A549 (cell line): ENCODE data around the gene MDM1. TPM values are rescaled to one million over a fixed set of nuclear protein-coding genes. Genes with fewer than 3 reads are reported as not detected.

Experiments
- ATAC-seq, 2 experiments: fragments of 200-7000 bp in 1 of 2; fragments of >200 bp in 1 of 2; cut with Nextera tagmentation in 1 of 2; cut with Tn5 transposase in 1 of 2; 3 replicates each; pipeline versions ENCODE4 v1.8.0 to v1.9.1; 2018 to 2020; ENCODE audit warnings: mild to moderate bottlenecking in 1 of 2, moderate library complexity in 1 of 2
- CTCF ChIA-PET: fragments of 300-600 bp; sonication (Branson Sonifier 250); formaldehyde crosslinking; extraction: SDS; loops from one replicate; lab custom pipeline; 2021; ENCODE audit warnings: antibody characterized with exemption, inconsistent platforms; lab: Yijun Ruan, JAX
- POLR2A ChIA-PET: fragments of 350-600 bp; formaldehyde crosslinking; extraction: SDS; loops from one replicate; lab custom pipeline; 2021; ENCODE audit warnings: antibody characterized with exemption, inconsistent platforms; lab: Yijun Ruan, JAX
- DNase-seq, 2 experiments: peaks; one replicate each; pipeline versions ENCODE4 v3.0.0 to v3.0.0-alpha.2; 2011 to 2016; ENCODE audit warnings: low read depth in 1 of 2, low spot score in 1 of 2
- FAIRE-seq: peaks from 2 replicates; lab custom pipeline; 2011; peaks lifted over from hg19 to GRCh38; lab: Jason Lieb, UNC
- H3K27ac ChIP-seq, 2 experiments: fragments of >200 bp; sonication (Bioruptor Twin); formaldehyde crosslinking; 3 replicates each; pipeline ENCODE4 v1.5.1; 2016 to 2017
- H3K4me1 ChIP-seq: fragments of >200 bp; sonication (Bioruptor Twin); formaldehyde crosslinking; 3 replicates; pipeline ENCODE4 v1.6.1; 2016
- H3K4me2 ChIP-seq: fragments of >200 bp; sonication (Bioruptor Twin); formaldehyde crosslinking; 3 replicates; pipeline ENCODE4 v1.6.1; 2016
- H3K4me3 ChIP-seq: fragments of >200 bp; sonication (Bioruptor Twin); formaldehyde crosslinking; 3 replicates; pipeline ENCODE4 v1.5.1; 2016
- H3K9me3 ChIP-seq: fragments of >200 bp; sonication (Bioruptor Twin); formaldehyde crosslinking; 3 replicates; pipeline ENCODE4 v1.6.1; 2016
- CBX8 ChIP-seq: fragments of 200-600 bp; sonication (generic); IDR thresholded peaks from 2 replicates; pipeline ENCODE4 v1.6.1; 2016
- CHD2 ChIP-seq: fragments of 150-350 bp; IDR thresholded peaks from 2 replicates; pipeline ENCODE4 v1.6.1; 2014; ENCODE audit warnings: low read length; ENCODE audit not compliant: partially characterized antibody
- CHD4 ChIP-seq: fragments of 200-600 bp; sonication (generic); IDR thresholded peaks from 2 replicates; pipeline ENCODE4 v1.6.1; 2016; ENCODE audit warnings: antibody characterized with exemption, mild to moderate bottlenecking, borderline replicate concordance
- CTCF ChIP-seq: fragments of >200 bp; sonication (Bioruptor Twin); formaldehyde crosslinking; IDR thresholded peaks from 3 replicates; pipeline ENCODE4 v1.5.1; 2016
- E2F6 ChIP-seq: IDR thresholded peaks from 2 replicates; pipeline ENCODE4 v1.6.1; 2012; ENCODE audit warnings: low read depth, borderline replicate concordance
- EP300 ChIP-seq, 2 experiments: fragments of >200 bp; sonication (Bioruptor Twin); formaldehyde crosslinking; IDR thresholded peaks; 2 replicates in 1 of 2; 3 replicates in 1 of 2; pipeline ENCODE4 v1.6.1; 2016 to 2017
- ESRRA ChIP-seq: fragments of 150-350 bp; IDR thresholded peaks from 2 replicates; pipeline ENCODE4 v1.6.1; 2014; ENCODE audit warnings: mild to moderate bottlenecking, low read length, borderline replicate concordance
- FOSB ChIP-seq: fragments of 250-450 bp; sonication (Bioruptor Pico); IDR thresholded peaks from 2 replicates; pipeline ENCODE4 v1.5.0; 2020; ENCODE audit warnings: mild to moderate bottlenecking, moderate library complexity
- FOSL2 ChIP-seq, 2 experiments: fragments of 450-650 bp in 1 of 2; fragments of >200 bp in 1 of 2; sonication (Bioruptor Twin) in 1 of 2; formaldehyde crosslinking; IDR thresholded peaks; 2 replicates each; pipeline versions ENCODE4 v1.5.0 to v1.6.1; 2016 to 2020; ENCODE audit warnings: mild to moderate bottlenecking in 1 of 2, moderate library complexity in 1 of 2
- GATA3 ChIP-seq: IDR thresholded peaks from 2 replicates; pipeline ENCODE4 v1.6.1; 2012; ENCODE audit warnings: borderline replicate concordance
- HDAC2 ChIP-seq: fragments of 200-600 bp; sonication (generic); IDR thresholded peaks from 2 replicates; pipeline ENCODE4 v1.6.1; 2016
- HOXB13 ChIP-seq: fragments of 250-450 bp; sonication (Bioruptor Pico); IDR thresholded peaks from 2 replicates; pipeline ENCODE4 v1.5.0; 2020; ENCODE audit warnings: low read depth, mild to moderate bottlenecking, moderate library complexity
- HOXB5 ChIP-seq: fragments of 250-450 bp; sonication (Bioruptor Pico); IDR thresholded peaks from 2 replicates; pipeline ENCODE4 v1.5.0; 2020; ENCODE audit warnings: mild to moderate bottlenecking, moderate library complexity
- JUN ChIP-seq, 2 experiments: fragments of >200 bp; sonication (Bioruptor Twin); formaldehyde crosslinking; IDR thresholded peaks; 2 replicates in 1 of 2; 3 replicates in 1 of 2; pipeline ENCODE4 v1.6.1; 2016 to 2017
- MAFK ChIP-seq: fragments of 450-650 bp; IDR thresholded peaks from 2 replicates; pipeline ENCODE4 v1.6.1; 2014; ENCODE audit not compliant: partially characterized antibody
- MAZ ChIP-seq: fragments of 150-350 bp; IDR thresholded peaks from 2 replicates; pipeline ENCODE4 v1.6.1; 2014; ENCODE audit warnings: antibody characterized with exemption, low read depth, low read length, borderline replicate concordance
- NFE2L2 ChIP-seq: fragments of 150-350 bp; conservative IDR thresholded peaks from 2 replicates; pipeline ENCODE4 v1.6.1; 2014; ENCODE audit warnings: low read length
- NPAS2 ChIP-seq: fragments of 250-450 bp; sonication (Bioruptor Pico); IDR thresholded peaks from 2 replicates; pipeline ENCODE4 v1.8.0; 2022; ENCODE audit warnings: mild to moderate bottlenecking, moderate library complexity, borderline replicate concordance
- NR3C1 ChIP-seq: fragments of >200 bp; sonication (Bioruptor Twin); formaldehyde crosslinking; IDR thresholded peaks from 3 replicates; pipeline ENCODE4 v1.6.1; 2017
- POLR2A ChIP-seq: IDR thresholded peaks from 2 replicates; pipeline ENCODE4 v1.6.1; 2012; ENCODE audit warnings: mild to moderate bottlenecking, low read length
- RAD21 ChIP-seq, 2 experiments: fragments of >200 bp in 1 of 2; sonication (Bioruptor Twin) in 1 of 2; formaldehyde crosslinking in 1 of 2; IDR thresholded peaks in 1 of 2; conservative IDR thresholded peaks in 1 of 2; 2 replicates in 1 of 2; 3 replicates in 1 of 2; pipeline ENCODE4 v1.6.1; 2012 to 2018; ENCODE audit warnings: inconsistent platforms in 1 of 2
- RCOR1 ChIP-seq: fragments of 150-350 bp; IDR thresholded peaks from 2 replicates; pipeline ENCODE4 v1.6.1; 2014; ENCODE audit warnings: antibody characterized with exemption, low read length, low read depth
- REST ChIP-seq: fragments of 200-600 bp; sonication (generic); IDR thresholded peaks from 2 replicates; pipeline ENCODE4 v1.6.1; 2016; ENCODE audit warnings: antibody characterized with exemption, mild to moderate bottlenecking, moderate library complexity
- TP53 ChIP-seq: fragments of 250-450 bp; sonication (Bioruptor Pico); IDR thresholded peaks from 2 replicates; pipeline ENCODE4 v1.5.0; 2021; ENCODE audit warnings: mild to moderate bottlenecking, moderate library complexity
- ZC3H11A ChIP-seq: fragments of 450-650 bp; IDR thresholded peaks from 2 replicates; pipeline ENCODE4 v1.6.1; 2014; ENCODE audit warnings: antibody characterized with exemption, mild to moderate bottlenecking
- ZFP36 ChIP-seq: fragments of 450-650 bp; IDR thresholded peaks from 2 replicates; pipeline ENCODE4 v1.6.1; 2014; ENCODE audit warnings: borderline replicate concordance; ENCODE audit not compliant: partially characterized antibody
- ZNF302 ChIP-seq: fragments of 250-450 bp; sonication (Bioruptor Pico); IDR thresholded peaks from 2 replicates; pipeline ENCODE4 v1.9.0; 2021; ENCODE audit warnings: inconsistent platforms, mild to moderate bottlenecking, moderate library complexity
- ZSCAN20 ChIP-seq: fragments of 250-450 bp; sonication (Bioruptor Pico); IDR thresholded peaks from 2 replicates; pipeline ENCODE4 v1.8.0; 2022; ENCODE audit warnings: mild to moderate bottlenecking, moderate library complexity
- WGBS: methylation state at CpG from one replicate; pipeline ENCODE4 v1.1.6; 2017; ENCODE audit errors: missing lambda C conversion rate; 5-methylcytosine and 5-hydroxymethylcytosine counted together
- polyA plus RNA-seq, 4 experiments: library from polyadenylated mRNA; depleted of rRNA in 3 of 4; stranded (reverse); fragments of >200 nt; fragmentation: RNase III in 1 of 4; extraction: RNeasy Plus Mini Kit Qiagen cat#74134 plus additional on column Dnase treatment in 1 of 4; gene quantifications; 2 replicates in 3 of 4; 3 replicates in 1 of 4; pipeline ENCODE4 v1.2.3, GENCODE V29; 2011 to 2017
- TF ChIP-seq, protein P1 (sequence below): fragments of 450-650 bp; IDR thresholded peaks from 2 replicates; pipeline ENCODE4 v1.6.1; 2014; ENCODE audit warnings: antibody characterized with exemption

MDM1 gene
- polyA plus RNA-seq, 2 of the 4 experiments (the other 2 are of a cell fraction): 12.5 to 24.5 TPM

- Histone ChIP-seq H3K4me3 (no peak overlapping the region), H3K4me1 (no peaks in the 10 kb centered on the region), H3K27ac (no peak overlapping the region)
- CTCF ChIA-PET: interaction anchor here (0.7 kb wide), 1 partner anchor 264 kb away, joined by 3 read pairs; no protein-coding TSS in a partner anchor
- WGBS: 87% methylated on average over 3 of the region's 3 CpGs
- no peak for FAIRE-seq
- TF ChIP-seq E2F6 (no peak), HDAC2 (no peak), ZFP36 (no peak), ZC3H11A (no peak), RCOR1 (no peak), HOXB13 (CRISPR knock-in tag) (no peak), ZNF302 (CRISPR knock-in tag) (no peak), POLR2A (no peak), HOXB5 (CRISPR knock-in tag) (no peak), NFE2L2 (no peak), CHD2 (no peak), MAZ (no peak), TP53 (CRISPR knock-in tag) (no peak), NR3C1 (no peak), EP300 (IDR thresholded peaks at IDR 0.05) (no peak), CBX8 (no peak), MAFK (no peak), FOSL2 (IDR thresholded peaks at IDR 0.05) (no peak), FOSL2 (CRISPR knock-in tag; IDR thresholded peaks at IDR 0.05) (no peak)
- TF ChIP-seq, protein P1, sequence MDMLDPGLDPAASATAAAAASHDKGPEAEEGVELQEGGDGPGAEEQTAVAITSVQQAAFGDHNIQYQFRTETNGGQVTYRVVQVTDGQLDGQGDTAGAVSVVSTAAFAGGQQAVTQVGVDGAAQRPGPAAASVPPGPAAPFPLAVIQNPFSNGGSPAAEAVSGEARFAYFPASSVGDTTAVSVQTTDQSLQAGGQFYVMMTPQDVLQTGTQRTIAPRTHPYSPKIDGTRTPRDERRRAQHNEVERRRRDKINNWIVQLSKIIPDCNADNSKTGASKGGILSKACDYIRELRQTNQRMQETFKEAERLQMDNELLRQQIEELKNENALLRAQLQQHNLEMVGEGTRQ: no peak
- TF ChIP-seq, all 56 proteins: peak for 0
- POLR2A ChIA-PET: no interaction called here
- H3K9me3 ChIP-seq: no peaks in the 10 kb centered on the region
- H3K4me2 ChIP-seq: no peak overlapping the region
- DNase-seq (no peak), ATAC-seq (no peak)
Measured at GRCh38 chr12:68305278-68305677, 26.9 kb downstream of the MDM1 start.

- TF ChIP-seq EP300 (IDR thresholded peaks at IDR 0.05): no peak
- TF ChIP-seq ZSCAN20 (CRISPR knock-in tag): no peak
- no peak for TF ChIP-seq CHD4
- no peak for TF ChIP-seq HDAC2
- TF ChIP-seq GATA3: no peak
- no peak for TF ChIP-seq ZC3H11A
- TF ChIP-seq POLR2A: no peak
- no peak for TF ChIP-seq ESRRA
- no peak for TF ChIP-seq MAZ
- TF ChIP-seq FOSB: no peak
- TF ChIP-seq JUN (IDR thresholded peaks at IDR 0.05): no peak
- no peak for TF ChIP-seq NPAS2 (CRISPR knock-in tag)
- no peak for TF ChIP-seq RAD21 (conservative IDR thresholded peaks at IDR 0.05 in 1 of 2, IDR thresholded peaks at IDR 0.05 in 1 of 2)
- TF ChIP-seq TP53 (CRISPR knock-in tag): no peak
- TF ChIP-seq RCOR1: no peak
- TF ChIP-seq, protein P1: no peak
- TF ChIP-seq REST: no peak
- no peak for TF ChIP-seq ZFP36
- TF ChIP-seq CTCF: no peak
- no peak for TF ChIP-seq FOSL2 (IDR thresholded peaks at IDR 0.05)
- TF ChIP-seq FOSL2 (CRISPR knock-in tag; IDR thresholded peaks at IDR 0.05): no peak
- Histone ChIP-seq H3K4me3 (no peak overlapping the region), H3K27ac (no peak overlapping the region), H3K4me2 (no peak overlapping the region), H3K9me3 (no peaks in the 10 kb centered on the region), H3K4me1 (no peaks in the 10 kb centered on the region)
- POLR2A ChIA-PET: no interaction called here
- WGBS: 92% methylated on average over 3 of the region's 3 CpGs
- DNase-seq: no peak
- ATAC-seq: no peak
- no peak for FAIRE-seq
- CTCF ChIA-PET: no interaction called here
Measured at GRCh38 chr12:68304626-68305025, 27.5 kb downstream of the MDM1 start.
